GM18858 (cell line): ENCODE measurements around the gene PHLDB3.
"Not testable (repeated sequence)": the region's sequence is repeated elsewhere in the genome, so short reads cannot be mapped to it uniquely, and the experiment has no call there.

ENCODE experiments used
- ATAC-seq: cut with Tn5 transposase; IDR thresholded peaks from one replicate; pipeline ENCODE4 v1.9.1; 2021; ENCODE audit not compliant: unreplicated experiment

PHLDB3 gene

GRCh38 chr19:43527860-43528622 lies 23.5 kb upstream of the PHLDB3 start:
- no peak for ATAC-seq

- ATAC-seq = peak; percentile 42
Measured at GRCh38 chr19:43526884-43527859, 22.6 kb upstream of the PHLDB3 start, which contains the start of gene ETHE1. ETHE1 (minus strand) TSS chr19:43527201; CDS start chr19:43527177, 24 bp downstream.

DNA sequence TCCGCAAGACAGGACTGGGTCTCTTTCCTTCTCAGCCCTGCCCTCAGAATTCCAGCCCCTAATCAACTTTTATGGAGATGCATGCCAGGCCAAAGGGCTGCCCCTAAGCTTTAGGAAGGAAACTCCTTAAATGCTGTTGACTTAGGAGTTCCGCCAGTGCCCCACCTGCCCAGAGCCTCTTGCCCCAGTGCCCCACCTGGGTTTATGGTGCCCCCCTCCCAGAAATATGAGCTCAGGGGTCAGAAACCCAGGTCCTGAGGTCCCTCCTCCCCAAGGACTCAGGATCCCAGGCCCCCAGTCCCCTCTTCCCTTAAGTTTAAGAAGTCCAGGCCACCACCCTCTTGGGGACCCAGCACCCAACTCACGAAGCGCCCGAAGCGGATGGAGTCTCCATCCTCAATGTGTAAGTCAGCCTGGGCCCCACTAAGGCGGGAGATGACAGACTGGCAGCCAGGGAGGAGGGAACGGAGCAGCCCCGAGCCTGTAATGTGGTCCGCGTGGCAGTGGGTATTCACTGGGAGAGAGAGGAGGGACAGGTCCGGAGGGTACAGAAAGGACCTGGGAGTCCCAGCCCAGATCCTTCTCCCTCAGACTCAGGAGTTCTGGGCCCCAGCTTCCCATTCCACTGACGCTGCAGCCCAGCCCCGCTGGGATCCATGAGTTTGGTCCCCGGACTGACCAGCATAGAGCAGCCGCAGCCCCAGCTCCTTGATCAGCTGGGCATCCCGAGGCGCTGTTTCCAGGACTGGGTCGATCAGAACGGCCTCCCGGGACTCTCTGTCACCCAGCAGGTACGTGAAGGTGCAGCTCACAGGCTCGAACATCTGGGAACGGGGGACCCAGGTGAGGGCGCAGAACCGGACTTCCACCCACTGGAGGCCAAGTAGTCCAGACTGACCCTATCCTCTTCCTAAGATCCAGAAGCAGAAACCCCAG lies 21.6 kb upstream of the PHLDB3 start:
- no peak for ATAC-seq

DNA sequence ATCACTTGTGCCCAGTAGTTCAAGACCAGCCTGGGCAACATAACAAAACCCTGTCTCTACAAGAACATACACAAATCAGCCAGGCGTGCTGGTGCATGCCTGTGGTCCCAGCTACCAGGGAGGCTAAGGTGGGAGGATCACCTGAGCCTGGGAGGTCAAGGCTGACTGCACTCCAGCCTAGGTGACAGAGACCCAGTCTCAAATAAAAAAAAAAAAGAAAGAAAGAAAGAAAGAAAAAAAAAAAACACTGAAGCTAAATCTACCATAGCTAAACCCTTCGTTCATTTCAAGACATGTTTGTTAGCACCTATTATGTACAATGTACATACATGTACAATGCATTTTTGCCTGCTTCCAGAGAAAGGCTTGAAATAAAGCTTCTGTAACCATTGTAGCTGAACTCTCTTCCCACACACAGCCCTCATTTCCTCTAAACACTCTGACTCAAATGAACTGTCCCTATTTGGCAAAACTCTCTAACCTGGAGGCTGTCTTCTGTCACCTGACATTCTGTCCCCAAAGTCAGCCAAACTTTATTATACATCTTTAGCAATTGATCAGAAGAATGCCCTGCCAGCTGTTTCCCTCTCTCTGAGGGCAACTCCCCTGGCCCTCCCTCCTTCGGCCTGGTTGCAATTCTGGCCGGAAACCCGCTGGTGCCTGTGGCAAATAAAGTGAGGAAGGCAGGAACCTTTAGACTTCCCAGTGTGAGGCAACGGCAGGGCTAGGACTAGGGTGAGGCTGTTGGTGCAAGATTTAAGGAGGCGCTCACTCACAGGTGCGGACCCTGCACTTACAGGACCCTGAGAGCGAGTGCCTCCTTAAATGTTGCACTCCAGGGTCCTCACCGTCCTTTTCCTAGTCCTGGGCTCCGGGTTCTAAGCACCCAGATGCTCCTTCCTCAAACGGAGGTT lies 20.6 kb upstream of the PHLDB3 start:
- ATAC-seq = no peak

- not testable (repeated sequence) for ATAC-seq
Measured at GRCh38 chr19:43523696-43524095, 19.1 kb upstream of the PHLDB3 start.

GRCh38 chr19:43522929-43523328 lies 18.4 kb upstream of the PHLDB3 start:
- no peak for ATAC-seq

- ATAC-seq = no peak
Measured at GRCh38 chr19:43519436-43520088, 15.0 kb upstream of the PHLDB3 start.

GRCh38 chr19:43518051-43518450 lies 13.5 kb upstream of the PHLDB3 start:
- ATAC-seq = no peak

GRCh38 chr19:43512399-43512798 lies 7.9 kb upstream of the PHLDB3 start:
- ATAC-seq = not testable (repeated sequence)

DNA sequence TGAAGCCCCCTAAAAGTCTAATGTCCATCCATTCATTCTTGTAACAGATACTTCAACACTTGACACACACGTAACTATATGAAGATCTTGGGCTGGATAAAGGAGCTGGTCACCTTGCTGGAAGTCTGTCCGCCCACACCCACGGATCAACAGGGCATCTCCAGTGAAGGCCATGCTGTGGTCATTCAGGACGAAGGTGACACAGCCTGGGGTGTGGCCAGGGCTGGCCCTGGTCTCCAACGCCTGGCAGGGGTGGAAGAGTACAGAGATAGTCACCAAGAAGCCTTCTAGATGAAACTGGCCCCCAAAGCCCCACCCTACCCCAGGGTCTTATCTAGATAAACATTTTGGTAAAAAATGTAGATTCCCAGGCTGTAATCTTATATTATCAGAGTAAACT lies 6.8 kb upstream of the PHLDB3 start:
- ATAC-seq = no peak

- no peak for ATAC-seq
Measured at GRCh38 chr19:43510713-43511112, 6.2 kb upstream of the PHLDB3 start.

DNA sequence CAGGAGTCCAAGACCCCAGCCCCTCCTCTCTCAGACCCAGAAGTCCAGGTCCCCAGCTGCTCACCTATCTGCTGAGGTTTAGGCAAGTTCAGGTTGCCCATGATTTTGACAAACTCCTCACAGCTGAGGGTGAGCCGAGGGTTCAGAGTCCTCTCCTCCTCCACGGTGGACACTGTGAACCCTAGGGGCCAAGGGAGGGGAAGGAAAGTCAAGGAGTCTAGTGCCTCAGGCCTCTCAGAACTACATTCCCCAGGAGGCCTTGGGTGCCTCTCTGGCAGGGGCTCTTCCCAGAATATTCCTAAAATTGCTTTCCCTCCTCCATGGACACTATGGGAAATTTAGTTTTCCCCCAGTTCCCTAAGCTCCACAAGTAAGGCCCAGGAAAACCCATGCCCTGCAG lies 3.3 kb upstream of the PHLDB3 start:
- ATAC-seq = no peak

- no peak for ATAC-seq
Measured at GRCh38 chr19:43506629-43507028, 2.1 kb upstream of the PHLDB3 start.

GRCh38 chr19:43505941-43506340 lies 1.4 kb upstream of the PHLDB3 start:
- ATAC-seq = no peak

- no peak for ATAC-seq
Measured at GRCh38 chr19:43505186-43505456, 575 bp upstream of the PHLDB3 start.

GRCh38 chr19:43503501-43504425 lies 783 bp downstream of the PHLDB3 start:
- peak; percentile 74 for ATAC-seq

- ATAC-seq = no peak
Measured at GRCh38 chr19:43502419-43502976, 2.0 kb downstream of the PHLDB3 start.
